Measurements from ENCODE around the gene EFNA5. TPM values are rescaled to one million over a fixed set of nuclear protein-coding genes. Genes with fewer than 3 reads are reported as not detected.

The EFNA5 gene
- total RNA-seq, 2 donors from 2014 or later: 5.6 to 7.2 TPM

GRCh38 chr5:107516452-107517184 lies 154.1 kb downstream of the EFNA5 start:
- no peaks in the 10 kb centered on the region for H3K9me3 ChIP-seq
- H3K27ac ChIP-seq: no peak overlapping the region
- WGBS: 65% methylated on average over 3 of the region's 3 CpGs
- no peaks in the 10 kb centered on the region for H3K36me3 ChIP-seq
- no peaks in the 10 kb centered on the region for H3K27me3 ChIP-seq (replicated peaks; ENCODE audit: insufficient read depth)
- intact Hi-C loops (cut with DNase I): no loop called here
- no peak overlapping the region for H3K4me3 ChIP-seq
- no peak for DNase-seq (ENCODE audit: low spot score)
- TF ChIP-seq POLR2AphosphoS5 (IDR thresholded peaks at IDR 0.05) (no peak), CTCF (IDR thresholded peaks at IDR 0.05) (no peak), POLR2A (IDR thresholded peaks at IDR 0.05) (no peak)
- no peaks in the 10 kb centered on the region for H3K4me1 ChIP-seq (replicated peaks)

GRCh38 chr5:107515521-107516080 lies 155.1 kb downstream of the EFNA5 start:
- intact Hi-C loops (cut with DNase I): no loop called here
- TF ChIP-seq POLR2A (IDR thresholded peaks at IDR 0.05) (no peak), POLR2AphosphoS5 (IDR thresholded peaks at IDR 0.05) (no peak), CTCF (IDR thresholded peaks at IDR 0.05) (no peak)

GRCh38 chr5:107514305-107514704 lies 156.4 kb downstream of the EFNA5 start:
- TF ChIP-seq POLR2A (IDR thresholded peaks at IDR 0.05): no peak
- TF ChIP-seq CTCF (IDR thresholded peaks at IDR 0.05): no peak
- no peak for TF ChIP-seq POLR2AphosphoS5 (IDR thresholded peaks at IDR 0.05)

More at GRCh38 chr5:107515521-107516080, 155.1 kb downstream of the EFNA5 start:
- DNase-seq (ENCODE audit: low spot score): no peak
- no peaks in the 10 kb centered on the region for H3K27me3 ChIP-seq (replicated peaks; ENCODE audit: insufficient read depth)
- 94% methylated on average over 7 of the region's 7 CpGs for WGBS
- H3K4me1 ChIP-seq (replicated peaks): no peaks in the 10 kb centered on the region
- H3K9me3 ChIP-seq: no peaks in the 10 kb centered on the region
- no peaks in the 10 kb centered on the region for H3K36me3 ChIP-seq
- H3K27ac ChIP-seq: no peak overlapping the region
- H3K4me3 ChIP-seq: no peak overlapping the region

GRCh38 chr5:107513337-107514085 lies 157.2 kb downstream of the EFNA5 start:
- no peaks in the 10 kb centered on the region for H3K27me3 ChIP-seq (replicated peaks; ENCODE audit: insufficient read depth)
- no peak for DNase-seq (ENCODE audit: low spot score)
- H3K36me3 ChIP-seq: no peaks in the 10 kb centered on the region
- intact Hi-C loops (cut with DNase I): no loop called here
- no peak overlapping the region for H3K27ac ChIP-seq
- WGBS: 80% methylated on average over 10 of the region's 10 CpGs
- no peak for TF ChIP-seq POLR2A (IDR thresholded peaks at IDR 0.05)
- no peak for TF ChIP-seq POLR2AphosphoS5 (IDR thresholded peaks at IDR 0.05)
- no peak for TF ChIP-seq CTCF (IDR thresholded peaks at IDR 0.05)
- no peaks in the 10 kb centered on the region for H3K9me3 ChIP-seq
- H3K4me1 ChIP-seq (replicated peaks): no peaks in the 10 kb centered on the region
- no peak overlapping the region for H3K4me3 ChIP-seq

More at GRCh38 chr5:107514305-107514704, 156.4 kb downstream of the EFNA5 start:
- H3K36me3 ChIP-seq: no peaks in the 10 kb centered on the region
- no peak overlapping the region for H3K27ac ChIP-seq
- intact Hi-C loops (cut with DNase I): no loop called here
- WGBS: 76% methylated on average over 2 of the region's 2 CpGs
- DNase-seq (ENCODE audit: low spot score): no peak
- H3K4me3 ChIP-seq: no peak overlapping the region
- H3K9me3 ChIP-seq: no peaks in the 10 kb centered on the region
- H3K4me1 ChIP-seq (replicated peaks): no peaks in the 10 kb centered on the region
- no peaks in the 10 kb centered on the region for H3K27me3 ChIP-seq (replicated peaks; ENCODE audit: insufficient read depth)

Measured in prostate gland (tissue), 2 donors.